Activated CD8-positive, alpha-beta memory T cell treated with anti-CD3 and anti-CD28 coated beads, Interleukin-2, amount 50 U/mL, for 1 hour (primary cell): ENCODE measurements around the gene DGAT2.
"Not testable (repeated sequence)": the region's sequence is repeated elsewhere in the genome, so short reads cannot be mapped to it uniquely, and the experiment has no call there.

Experiments used
- DNase-seq: peaks from one replicate; pipeline ENCODE4 v3.0.0-alpha.2; 2020; ENCODE audit errors: extremely low read depth

Gene DGAT2

DNA sequence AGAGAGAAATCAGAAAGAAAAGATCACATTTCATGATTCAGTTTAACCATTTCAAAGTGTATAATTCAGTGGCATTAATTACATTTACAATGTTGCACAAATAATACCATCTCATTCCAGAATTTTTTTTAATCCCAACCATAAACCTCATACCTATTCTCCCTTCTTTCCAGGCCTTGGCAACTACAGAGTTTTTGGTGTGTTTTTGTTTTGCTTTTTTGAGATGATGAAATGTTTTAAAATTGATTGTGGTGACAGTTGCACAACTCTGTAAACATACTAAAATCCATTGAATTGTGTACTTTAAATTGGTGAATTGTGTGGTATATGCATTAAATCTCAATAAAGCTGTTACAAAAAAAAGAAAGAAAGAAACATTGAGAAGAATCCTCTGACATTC is 13.6 kb upstream of the DGAT2 start:
- not testable (repeated sequence) for DNase-seq

DNA sequence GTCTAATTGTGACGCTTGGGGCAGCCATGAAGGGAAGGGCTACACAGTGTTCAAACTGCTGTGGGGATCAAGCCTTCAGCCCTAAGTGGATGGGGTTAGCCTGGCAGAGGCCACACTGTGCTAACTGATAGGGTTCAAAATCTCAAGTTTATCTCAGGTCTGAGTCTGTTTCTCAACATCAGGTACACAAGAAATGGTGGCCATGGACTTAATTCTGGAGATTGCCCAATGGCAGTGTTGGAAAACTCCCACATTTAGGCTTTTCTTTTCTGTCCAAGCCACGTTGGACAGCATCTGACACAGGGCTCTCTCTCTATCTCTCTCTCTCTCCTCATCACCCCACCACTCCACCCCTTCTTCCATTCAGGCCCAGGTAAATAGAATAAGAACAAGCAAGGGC is 10.9 kb upstream of the DGAT2 start:
- no peak for DNase-seq

DNA sequence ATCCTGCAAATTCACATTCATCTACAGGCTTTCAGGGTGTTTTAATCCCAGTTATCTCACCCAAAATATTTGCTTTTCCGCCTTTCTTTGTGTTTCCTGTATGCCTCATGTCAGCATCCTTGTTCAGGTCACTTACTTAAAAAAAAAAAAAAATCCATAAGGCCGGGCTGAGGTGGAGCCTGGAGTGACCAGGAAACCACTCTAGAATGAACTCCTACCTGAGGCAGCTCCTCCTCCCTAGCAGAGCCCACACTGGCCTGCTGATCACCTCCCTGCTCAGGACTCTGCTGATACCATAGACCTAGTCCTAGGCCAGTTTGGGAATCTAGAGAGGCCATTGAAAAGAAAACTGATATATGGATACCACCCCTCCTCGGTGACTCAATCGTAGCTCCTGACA is 8.7 kb upstream of the DGAT2 start:
- DNase-seq = no peak

DNA sequence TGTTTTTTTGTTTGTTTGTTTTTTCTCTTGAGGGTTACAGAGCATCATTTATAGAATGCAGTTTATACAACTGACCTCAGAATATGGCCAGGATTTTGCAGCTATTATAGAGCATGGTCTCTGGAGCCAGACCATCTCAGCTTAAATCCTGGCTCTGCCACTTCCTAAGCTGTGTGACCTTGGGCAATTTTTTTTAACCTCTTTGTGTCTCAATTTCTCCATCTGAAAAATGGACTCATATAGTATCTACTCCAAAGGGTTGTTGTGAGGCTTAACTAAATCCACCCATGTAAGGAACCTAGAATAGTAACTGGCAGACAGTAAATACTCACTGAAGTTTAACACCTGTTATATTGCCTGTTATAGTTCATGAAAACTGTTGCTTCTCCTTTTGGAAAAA is 8.3 kb upstream of the DGAT2 start:
- DNase-seq = no peak

DNA sequence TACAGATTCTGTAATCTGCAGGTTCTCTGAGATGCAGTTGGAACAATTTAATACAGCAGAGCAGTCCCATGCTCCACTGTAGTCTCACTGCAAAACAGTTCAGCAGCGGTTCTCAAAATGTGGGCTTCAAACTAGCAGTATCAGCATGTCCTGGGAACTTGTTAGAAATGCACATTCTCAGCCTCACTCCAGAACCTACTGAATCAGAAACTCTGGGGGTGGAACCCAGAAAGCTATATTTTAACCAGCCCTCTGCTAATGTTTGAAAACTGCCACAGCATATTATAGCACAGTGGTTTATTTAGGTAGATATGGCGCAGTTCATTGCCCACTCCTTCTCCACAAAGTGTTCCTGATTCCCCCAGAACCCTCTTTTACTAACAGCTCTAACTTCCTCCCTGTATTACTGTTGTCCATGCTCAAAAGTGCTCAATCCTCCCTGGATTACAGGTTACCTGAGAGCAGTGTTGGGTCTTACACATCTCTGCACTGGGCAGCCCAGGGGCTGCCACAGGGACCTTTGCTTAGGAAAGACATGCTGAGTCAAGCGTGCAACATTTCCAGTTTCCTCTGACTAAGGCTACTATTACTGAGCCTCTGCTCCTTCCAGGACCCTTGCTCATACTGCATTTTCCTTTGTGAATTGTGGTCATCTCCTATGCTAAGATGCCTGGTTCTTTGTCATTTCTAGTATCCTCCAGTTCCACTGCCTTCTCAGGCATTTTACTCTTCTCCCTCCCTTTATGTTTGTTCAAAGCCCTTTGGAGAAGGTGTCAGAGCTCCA is 7.7 kb upstream of the DGAT2 start:
- no peak for DNase-seq

DNA sequence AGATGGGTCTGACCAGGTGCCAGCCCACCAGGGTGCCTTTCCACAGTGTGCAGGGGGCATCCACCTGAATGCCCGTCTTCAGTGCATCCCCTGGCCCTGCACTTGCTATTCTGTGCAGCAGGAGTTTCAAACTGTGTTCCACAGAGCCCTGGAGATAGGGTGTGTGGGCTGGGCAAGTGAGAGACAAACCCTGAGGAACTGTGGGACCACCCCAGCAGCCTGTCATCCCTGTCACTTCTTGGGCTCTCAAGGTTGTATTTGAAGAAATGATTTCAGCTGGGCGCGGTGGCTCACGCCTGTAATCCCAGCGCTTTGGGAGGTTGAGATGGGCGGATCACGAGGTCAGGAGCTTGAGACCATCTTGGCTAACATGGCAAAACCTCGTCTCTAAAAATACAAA is 6.4 kb upstream of the DGAT2 start:
- no peak for DNase-seq

DNA sequence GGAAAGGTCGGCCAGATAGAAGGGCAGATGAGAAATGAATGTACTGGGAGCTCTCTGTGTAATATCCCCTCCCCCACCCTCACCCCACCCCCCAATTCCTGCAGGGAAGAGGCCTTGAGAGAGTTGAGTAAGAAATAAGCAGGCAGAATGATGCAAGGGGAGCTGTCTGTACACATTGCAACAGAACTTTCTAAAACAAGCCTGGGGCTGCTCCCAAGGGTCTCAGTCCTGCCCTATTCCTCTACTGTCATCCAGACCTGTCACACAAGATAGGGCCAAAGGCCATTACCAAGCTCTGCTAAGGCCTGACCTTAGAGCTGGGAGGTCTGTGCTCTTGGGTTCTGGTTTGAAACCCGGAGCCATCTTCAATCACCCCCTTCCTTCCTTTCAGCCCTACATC is 5.7 kb upstream of the DGAT2 start:
- DNase-seq = no peak

DNA sequence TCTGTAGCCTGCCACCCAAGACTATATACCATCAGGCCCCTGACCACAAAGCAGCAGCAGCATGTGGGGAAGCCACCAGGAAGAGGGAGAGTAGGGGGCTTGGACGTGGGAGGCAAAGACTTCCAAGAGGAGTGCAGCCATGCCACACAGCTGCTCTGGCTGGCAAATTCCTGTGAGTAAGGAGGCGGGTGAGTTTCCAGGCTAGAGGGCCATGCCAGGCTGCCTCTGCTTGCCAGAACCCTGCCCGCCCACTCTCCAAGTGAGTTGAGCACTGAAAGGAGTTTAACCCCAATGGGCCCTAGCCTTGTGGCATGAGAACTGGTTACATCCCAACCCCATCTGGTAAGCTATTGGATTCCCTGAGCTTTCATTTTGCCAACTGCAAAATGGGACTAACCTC is 4.7 kb upstream of the DGAT2 start:
- DNase-seq = no peak

DNA sequence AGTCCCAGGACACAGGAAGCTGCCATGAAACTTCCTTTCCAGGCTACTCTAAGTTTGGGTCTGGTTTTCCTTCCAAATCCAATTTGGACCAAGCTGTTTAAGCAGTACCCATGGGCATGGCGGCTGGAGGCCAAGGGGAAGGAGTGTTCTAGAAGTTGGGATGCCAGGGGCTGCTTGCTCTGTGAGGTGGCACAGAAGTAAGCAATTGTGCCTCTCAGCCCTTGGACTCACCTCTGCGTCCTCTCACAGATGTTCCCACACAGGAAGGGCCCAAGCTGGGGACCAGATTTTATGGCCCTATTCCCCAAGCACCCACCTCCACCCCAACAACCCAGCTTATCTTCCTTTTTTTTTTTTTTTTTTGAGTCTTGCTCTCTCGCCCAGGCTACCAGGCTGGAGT is 3.5 kb upstream of the DGAT2 start:
- no peak for DNase-seq

DNA sequence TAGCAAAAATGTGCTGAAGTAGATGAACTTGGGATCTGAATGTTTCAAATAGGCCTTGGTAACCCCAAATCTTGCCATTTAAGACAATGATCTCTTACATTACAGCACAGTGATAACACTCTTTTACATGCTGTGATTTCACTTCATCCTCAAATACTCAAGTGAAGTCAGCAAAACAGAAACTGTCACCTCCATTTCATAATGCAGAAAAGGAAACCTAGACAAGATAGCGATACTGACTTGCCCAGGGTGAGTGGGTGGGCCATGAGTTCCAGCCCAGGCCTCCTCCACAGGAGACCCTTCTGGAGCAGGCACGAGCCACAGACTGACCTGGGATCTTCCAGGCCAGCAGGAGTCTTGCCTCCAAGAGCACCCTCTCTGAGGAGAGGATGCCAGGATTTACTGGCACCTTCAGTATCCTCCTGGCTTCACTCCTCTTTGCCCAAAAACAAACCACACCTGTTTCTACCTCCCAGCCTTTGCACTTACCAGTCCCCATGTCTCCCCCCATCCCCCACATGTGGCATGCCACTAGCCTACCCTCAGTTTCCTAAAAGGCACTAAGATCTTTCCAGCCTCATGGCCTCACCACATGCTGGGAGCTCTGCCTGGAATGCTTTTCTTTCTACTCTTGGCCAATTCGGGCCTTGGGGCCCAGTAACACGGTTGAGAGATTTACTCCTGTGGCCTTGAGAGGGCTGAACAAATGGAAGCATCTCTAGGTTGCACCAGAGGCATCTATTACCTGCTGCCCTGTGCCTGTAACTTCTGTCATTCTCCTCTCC is 1.9 kb upstream of the DGAT2 start:
- DNase-seq = no peak

DNA sequence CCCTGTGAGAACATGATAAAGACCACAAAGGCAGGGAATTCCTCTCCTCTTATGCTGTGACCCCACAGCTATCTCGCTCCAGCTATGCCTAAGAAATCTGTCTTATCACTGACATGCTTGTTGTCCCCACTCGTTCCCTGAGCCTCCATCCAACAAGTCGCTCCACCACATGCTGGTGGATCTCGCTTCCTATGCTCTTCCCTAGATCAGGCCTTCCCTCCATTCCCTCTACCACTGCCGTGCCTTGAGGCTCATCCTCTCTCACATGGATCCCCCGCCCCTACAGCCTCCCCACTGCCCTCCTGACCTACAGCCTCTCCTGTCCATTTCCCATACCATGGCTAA is 1.4 kb upstream of the DGAT2 start:
- DNase-seq = no peak

DNA sequence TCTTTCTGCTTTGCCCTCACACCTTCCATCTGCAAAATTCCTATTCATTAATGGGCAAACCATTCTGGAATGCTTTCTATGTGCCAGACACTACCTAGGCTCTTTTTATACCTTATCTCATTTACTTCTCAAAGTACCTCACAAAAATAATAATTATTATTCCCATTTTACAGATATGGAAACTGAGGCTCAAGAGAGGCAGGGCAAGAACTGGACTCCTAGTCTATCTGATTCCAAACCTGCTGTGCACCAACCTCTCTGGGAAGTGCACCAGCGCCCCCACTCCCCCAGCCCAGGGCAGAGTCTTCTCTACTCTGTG is 826 bp upstream of the DGAT2 start:
- DNase-seq = no peak

DNA sequence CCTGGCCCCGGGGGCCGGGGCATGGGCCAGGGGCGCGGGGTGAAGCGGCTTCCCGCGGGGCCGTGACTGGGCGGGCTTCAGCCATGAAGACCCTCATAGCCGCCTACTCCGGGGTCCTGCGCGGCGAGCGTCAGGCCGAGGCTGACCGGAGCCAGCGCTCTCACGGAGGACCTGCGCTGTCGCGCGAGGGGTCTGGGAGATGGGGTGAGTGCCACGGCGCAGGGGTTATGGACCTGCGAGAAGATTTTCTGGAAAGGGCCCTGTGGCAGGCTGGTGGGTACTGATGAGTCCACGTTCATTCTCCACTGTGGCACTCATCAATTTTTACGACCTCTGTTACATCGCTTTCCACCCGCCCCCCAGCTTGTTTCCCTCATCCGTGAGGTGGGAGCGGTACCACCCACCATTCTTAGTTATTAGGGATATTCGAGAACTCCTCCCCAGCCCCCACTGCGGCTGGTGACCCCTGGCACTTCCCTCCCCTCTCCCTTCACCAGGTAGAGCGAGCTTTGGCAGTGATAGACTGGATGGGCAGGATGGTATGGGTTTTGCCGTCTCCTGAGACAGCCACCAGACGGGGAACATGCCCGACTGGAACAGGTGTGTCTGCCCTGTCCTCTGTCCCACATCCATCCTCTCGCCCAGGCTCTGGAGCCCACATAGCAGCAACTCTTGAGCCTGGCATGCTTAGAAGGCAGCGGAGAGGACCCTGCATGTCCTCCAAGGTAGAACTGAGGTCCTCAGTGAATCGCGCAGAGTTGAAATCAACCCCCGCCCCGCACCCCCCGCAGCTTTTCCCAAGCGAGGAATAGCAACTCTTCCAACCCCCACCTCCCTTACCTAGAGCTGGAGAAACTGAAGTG is 562 bp downstream of the DGAT2 start:
- no peak for DNase-seq

DNA sequence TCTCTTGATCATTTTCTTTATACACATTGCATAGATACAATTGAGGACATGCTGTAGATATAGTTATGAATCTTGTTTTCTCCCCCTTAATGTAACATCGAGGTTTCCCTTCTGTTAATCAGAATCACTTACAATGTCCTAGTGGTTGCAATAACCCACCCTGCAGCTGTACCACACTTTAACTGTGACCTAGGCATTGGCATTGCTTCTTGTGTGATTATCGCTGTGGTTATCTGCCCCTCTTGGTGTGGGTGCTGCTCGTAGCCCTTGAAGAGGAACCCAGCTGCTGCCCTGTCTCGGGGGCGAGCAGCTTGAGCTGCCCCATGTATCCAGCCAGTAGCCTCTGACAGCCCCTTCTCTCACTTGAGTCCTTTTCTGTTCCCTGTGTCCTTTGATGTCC is 1.5 kb downstream of the DGAT2 start:
- DNase-seq = no peak

DNA sequence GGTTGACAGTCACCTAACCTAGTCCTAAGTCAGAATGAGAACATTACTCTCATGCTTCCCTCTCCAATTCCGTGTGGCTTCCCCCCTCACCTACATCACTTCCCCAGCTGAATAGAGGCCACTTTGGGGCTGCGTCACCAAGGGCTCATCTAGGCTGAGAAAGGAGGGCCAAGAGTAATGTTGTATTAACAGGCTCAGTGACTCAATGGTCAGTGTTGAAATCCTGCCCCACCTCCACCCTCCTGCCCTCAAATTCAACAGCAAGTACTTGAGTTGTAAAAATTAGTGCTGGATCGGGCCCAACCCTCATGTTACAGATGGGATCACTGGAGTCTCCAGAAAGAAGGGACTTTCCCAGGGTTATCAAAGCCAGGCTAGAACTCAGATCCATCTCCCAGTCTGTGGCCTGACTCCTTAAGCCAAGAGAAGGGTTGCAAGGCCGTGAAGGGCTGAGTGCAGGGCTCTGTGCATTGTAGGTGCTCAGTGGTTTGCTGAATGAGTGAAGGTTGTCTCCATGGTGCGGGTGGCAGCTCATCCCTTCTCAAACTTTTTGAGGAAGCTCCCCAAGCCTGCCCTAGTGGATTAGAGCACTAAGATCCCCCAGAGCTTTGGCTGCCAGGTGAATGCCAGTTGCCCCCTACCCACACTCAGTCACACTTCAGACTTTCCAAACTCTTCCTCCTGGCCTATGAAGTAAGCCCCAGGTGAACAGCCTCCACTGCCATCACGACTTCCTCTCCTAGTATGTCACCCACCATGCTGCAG is 3.2 kb downstream of the DGAT2 start:
- DNase-seq = no peak

DNA sequence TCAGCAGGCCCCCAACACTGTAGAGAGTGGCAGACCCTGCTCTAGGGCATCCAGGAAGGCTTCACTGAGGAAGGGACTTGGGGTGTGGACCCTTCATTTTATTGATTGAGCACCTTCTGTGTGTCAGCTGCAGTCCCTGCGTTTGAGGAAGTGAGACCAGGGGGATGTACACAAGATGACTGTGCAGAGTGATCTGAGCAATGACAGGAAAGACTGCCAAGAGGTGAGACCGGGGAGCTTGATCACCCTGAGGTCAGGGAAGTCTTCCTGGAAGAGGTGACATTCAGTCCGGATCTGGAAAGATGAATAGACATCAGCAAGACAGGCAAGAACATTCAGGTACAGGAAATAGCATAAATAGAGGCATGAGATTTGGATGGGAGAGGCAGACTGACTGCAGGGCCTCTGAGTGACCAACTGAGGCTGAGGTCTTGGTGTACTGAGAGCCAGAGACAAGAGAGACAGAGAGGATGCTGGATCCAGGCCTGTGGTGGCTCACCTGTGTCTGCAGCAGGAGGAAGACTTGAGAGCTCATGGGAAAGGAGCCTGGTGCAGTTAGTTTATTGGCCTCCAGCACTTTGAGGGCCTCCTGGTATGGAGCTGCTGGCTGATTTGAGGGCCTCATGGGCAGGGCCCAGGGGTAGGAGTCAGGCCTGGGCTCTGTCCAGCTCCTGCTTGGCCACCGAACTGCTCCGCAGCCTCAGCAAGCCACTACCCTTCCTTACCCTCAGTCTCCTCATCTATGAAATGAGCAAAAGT is 5.2 kb downstream of the DGAT2 start:
- no peak for DNase-seq

DNA sequence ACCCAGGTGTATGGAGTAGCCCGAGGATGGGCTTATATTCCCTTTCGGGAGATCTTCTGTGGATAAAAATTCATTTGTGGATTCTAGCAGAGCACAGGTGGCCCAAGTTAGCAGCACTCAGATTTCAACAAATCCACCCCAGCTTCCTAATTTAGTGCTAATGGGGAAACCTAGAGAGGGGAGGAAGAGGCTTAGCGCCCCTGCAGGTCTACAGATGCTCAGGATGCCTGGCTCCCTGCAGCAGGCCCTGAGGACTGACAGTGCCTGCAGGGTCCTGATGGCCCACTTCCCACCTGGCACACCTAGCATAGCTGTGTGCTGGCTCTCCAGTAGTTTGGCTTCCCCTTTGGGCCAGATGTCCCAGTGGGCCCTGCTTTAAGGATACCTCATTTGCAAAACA is 6.5 kb downstream of the DGAT2 start:
- DNase-seq = no peak

DNA sequence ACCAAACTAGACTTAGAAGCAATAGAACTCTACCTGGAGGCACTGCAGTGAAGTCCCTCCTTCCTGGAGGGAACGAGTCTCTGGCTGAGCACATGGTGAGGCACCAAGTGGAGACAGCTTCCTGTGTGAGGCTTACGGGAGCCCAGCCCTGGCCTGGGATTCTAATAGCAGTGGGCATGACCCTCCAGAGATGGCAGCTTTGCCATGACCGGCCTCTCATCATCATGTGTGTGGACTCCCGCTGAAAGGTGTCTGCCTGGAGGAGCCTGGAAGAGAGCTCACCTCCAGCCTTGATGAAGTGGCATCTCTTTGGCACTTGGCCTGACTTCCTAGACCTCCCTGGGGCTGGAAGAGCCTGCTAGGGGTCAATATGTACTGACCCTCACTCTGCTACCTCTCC is 8.0 kb downstream of the DGAT2 start:
- no peak for DNase-seq

DNA sequence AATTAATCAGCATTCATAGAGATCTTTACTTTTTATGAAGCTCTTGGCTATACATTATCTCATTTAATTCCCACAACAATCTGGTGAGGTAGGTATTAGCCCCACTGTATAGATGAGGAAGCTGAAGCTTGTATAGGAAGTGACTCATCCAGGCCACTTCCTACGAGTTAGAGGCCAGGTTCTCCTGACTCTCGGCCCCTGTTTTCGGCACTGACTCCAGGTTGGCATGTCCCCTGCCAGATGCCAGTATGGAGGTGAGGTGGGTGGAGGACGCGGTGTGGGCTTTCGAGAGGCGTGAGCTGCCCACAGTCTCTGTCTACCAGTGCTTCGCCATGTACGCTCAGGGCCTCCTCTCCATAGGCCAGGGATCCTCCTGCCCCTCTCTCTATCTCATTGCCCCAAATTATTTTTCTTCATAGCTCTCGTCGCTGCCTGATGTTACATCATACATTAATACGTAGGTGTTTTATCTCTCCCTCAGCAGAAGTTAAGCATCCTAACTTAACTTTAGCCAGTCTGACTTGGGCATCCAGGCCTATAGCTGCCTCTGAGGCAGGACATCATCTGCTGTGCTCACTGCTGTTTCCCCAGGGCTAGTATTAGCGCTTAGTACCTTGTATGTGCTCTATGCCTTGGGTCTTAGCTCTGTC is 9.0 kb downstream of the DGAT2 start:
- no peak for DNase-seq

DNA sequence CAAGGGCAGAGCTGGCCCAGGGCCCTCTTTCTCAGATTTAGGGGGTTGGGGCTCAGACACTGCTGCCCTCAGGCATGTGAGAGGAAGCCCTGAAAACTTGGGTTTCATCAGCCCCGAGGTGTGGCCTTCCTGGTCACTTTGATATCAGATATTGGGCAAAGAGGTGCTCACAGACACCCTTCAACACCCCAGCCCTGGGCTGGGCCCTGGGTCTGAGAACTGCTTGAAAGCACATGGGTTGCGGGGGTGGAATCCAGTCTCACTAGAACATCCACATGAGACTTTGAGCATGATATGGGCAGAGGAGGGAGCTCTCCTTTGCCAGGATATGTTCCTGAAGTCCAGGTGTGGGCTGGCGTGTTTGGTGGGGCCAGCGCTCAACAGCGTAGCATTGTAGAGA is 10.4 kb downstream of the DGAT2 start:
- no peak for DNase-seq

DNA sequence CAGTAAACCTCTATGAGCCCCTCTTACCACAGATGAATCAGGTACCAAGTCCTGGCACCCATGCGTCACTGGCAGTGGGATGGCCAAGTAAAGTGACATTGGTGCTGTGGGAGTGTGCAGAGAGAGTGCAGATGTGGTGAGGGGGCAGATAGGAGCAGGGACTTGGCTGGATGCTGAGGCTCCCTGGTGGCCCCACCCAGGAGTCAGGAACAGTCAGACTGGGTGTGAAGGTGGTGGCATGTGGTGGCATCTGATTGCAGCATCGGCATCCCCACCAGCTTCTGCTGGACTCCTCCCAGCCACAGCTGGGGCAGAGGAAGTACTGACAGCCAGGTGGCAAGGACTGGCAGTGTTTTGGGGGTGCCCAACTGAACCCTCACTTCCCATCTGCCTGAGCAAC is 11.4 kb downstream of the DGAT2 start:
- no peak for DNase-seq
